HL-60 (cell line): Measurements from ENCODE around the gene ANKRD60.

Experiments used
- CTCF ChIP-seq: IDR thresholded peaks from one replicate; pipeline ENCODE4 v1.5.1; 2011; ENCODE audit warnings: low read length, control low read depth, inconsistent platforms; ENCODE audit not compliant: insufficient read depth
- POLR2AphosphoS5 ChIP-seq: IDR thresholded peaks from 2 replicates; pipeline ENCODE4 v1.6.1; 2012; ENCODE audit warnings: low read depth
- REST ChIP-seq: IDR thresholded peaks from 2 replicates; pipeline ENCODE4 v1.6.1; 2012; ENCODE audit warnings: low read depth; ENCODE audit not compliant: insufficient replicate concordance

GRCh38 chr20:58264271-58264670, 35.8 kb upstream of the ANKRD60 start:
- TF ChIP-seq POLR2AphosphoS5 (no peak), CTCF (no peak), REST (no peak)
